Measurements from ENCODE around the gene CRB1.
"Not testable (repeated sequence)": the region's sequence is repeated elsewhere in the genome, so short reads cannot be mapped to it uniquely, and the experiment has no call there.

The CRB1 gene

GRCh38 chr1:197481101-197481500 lies 213.0 kb downstream of the CRB1 start:
- ChIA-PET CTCF (interaction anchor here (0.8 to 0.9 kb wide), 2 partner anchors 10 to 41 kb away, joined by 3 to 4 read pairs; no protein-coding TSS in a partner anchor), POLR2A (no interaction called here)
- no peak for DNase-seq (ENCODE audit: extremely low spot score)
- TF ChIP-seq CTCF (IDR thresholded peaks at IDR 0.05; ENCODE audit: control extremely low read depth, extremely low read depth, low read depth, missing control alignments), result no peak

GRCh38 chr1:197485790-197486189 lies 217.7 kb downstream of the CRB1 start:
- POLR2A ChIA-PET, result no interaction called here
- no peak for DNase-seq (ENCODE audit: extremely low spot score)
- no peak for TF ChIP-seq CTCF (IDR thresholded peaks at IDR 0.05; ENCODE audit: control extremely low read depth, extremely low read depth, low read depth, missing control alignments)
- CTCF ChIA-PET, result interaction anchor here (1.3 to 1.6 kb wide), 2 partner anchors 16 to 86 kb away, joined by 3 to 4 read pairs; no protein-coding TSS in a partner anchor

GRCh38 chr1:197486946-197487345 lies 218.9 kb downstream of the CRB1 start:
- TF ChIP-seq CTCF (IDR thresholded peaks at IDR 0.05; ENCODE audit: control extremely low read depth, extremely low read depth, low read depth, missing control alignments), result no peak

GRCh38 chr1:197491505-197491904 lies 223.5 kb downstream of the CRB1 start:
- DNase-seq (ENCODE audit: extremely low spot score); POLR2A ChIA-PET; CTCF ChIA-PET: not testable (repeated sequence)

More at GRCh38 chr1:197486946-197487345, 218.9 kb downstream of the CRB1 start:
- ChIA-PET POLR2A (no interaction called here), CTCF (interaction anchor here (1.3 kb wide), 1 partner anchor 404 kb away, joined by 3 read pairs; no protein-coding TSS in a partner anchor)
- no peak for DNase-seq (ENCODE audit: extremely low spot score)

GRCh38 chr1:197496722-197497121 lies 228.7 kb downstream of the CRB1 start:
- TF ChIP-seq CTCF (IDR thresholded peaks at IDR 0.05; ENCODE audit: control extremely low read depth, extremely low read depth, low read depth, missing control alignments), result no peak
- no peak for DNase-seq (ENCODE audit: extremely low spot score)
- CTCF ChIA-PET, result no interaction called here
- POLR2A ChIA-PET, result no interaction called here

- ChIA-PET POLR2A (no interaction called here), CTCF (interaction anchor here (1.0 to 1.5 kb wide), 2 partner anchors 9 kb away, joined by 4 to 5 read pairs; no protein-coding TSS in a partner anchor)
- no peak for TF ChIP-seq CTCF (IDR thresholded peaks at IDR 0.05; ENCODE audit: control extremely low read depth, extremely low read depth, low read depth, missing control alignments)
- no peak for DNase-seq (ENCODE audit: extremely low spot score)
Measured at GRCh38 chr1:197510691-197511378, 242.8 kb downstream of the CRB1 start.

- no peak for DNase-seq (ENCODE audit: extremely low spot score)
- ChIA-PET POLR2A (no interaction called here), CTCF (interaction anchor here (1.5 kb wide), 1 partner anchor 354 kb away, joined by 7 read pairs; no protein-coding TSS in a partner anchor)
- TF ChIP-seq CTCF (IDR thresholded peaks at IDR 0.05; ENCODE audit: control extremely low read depth, extremely low read depth, low read depth, missing control alignments), result no peak
Measured at GRCh38 chr1:197515421-197515820, 247.4 kb downstream of the CRB1 start.
